Colonic mucosa (tissue), 4 donors: Measurements from ENCODE around the gene ADAP1. TPM values are rescaled to one million over a fixed set of nuclear protein-coding genes. Genes with fewer than 3 reads are reported as not detected.

Experiments used
- DNase-seq: peaks from one replicate; pipeline ENCODE4 v3.0.0-alpha.2; 2020
- H3K27ac ChIP-seq: fragments of 200-600 bp; one replicate; pipeline ENCODE4 v1.8.0; 2021
- H3K27me3 ChIP-seq: fragments of 200-600 bp; one replicate; pipeline ENCODE4 v1.8.0; 2021
- H3K36me3 ChIP-seq: fragments of 200-600 bp; one replicate; pipeline ENCODE4 v1.8.0; 2021
- H3K4me1 ChIP-seq: fragments of 200-600 bp; one replicate; pipeline ENCODE4 v1.8.0; 2021; ENCODE audit warnings: mild to moderate bottlenecking
- H3K4me3 ChIP-seq: fragments of 200-600 bp; one replicate; pipeline ENCODE4 v1.8.0; 2021
- H3K9ac ChIP-seq, 2 donors: one replicate each; pipeline ENCODE4 v1.7.0; 2013; ENCODE audit warnings: control low read depth in 2 of 2, low read depth in 2 of 2, low read length in 2 of 2
- H3K9me3 ChIP-seq: fragments of 200-600 bp; one replicate; pipeline ENCODE4 v1.8.0; 2021
- intact Hi-C: fragments of 100-400 bp; cut with DNase I; formaldehyde crosslinking; loops from one replicate; pipeline ENCODE4 v1.14.1; 2022
- total RNA-seq, 2 donors: library from RNA; stranded (reverse); fragmentation: NEBNext Ultra II Directional in 1 of 2; extraction: Animal tissue kit (Norgen Biotek cat#: 25700) in 1 of 2; gene quantifications; one replicate each; pipeline ENCODE4 v1.2.1, GENCODE V29; 2021
- TF ChIP-seq, protein P1 (sequence below): fragments of 200-600 bp; IDR thresholded peaks from one replicate; pipeline ENCODE4 v1.8.0; 2022; ENCODE audit warnings: antibody characterized with exemption, mild to moderate bottlenecking
- donor health status: healthy.
- donor health status: DM: no; HTN: no; CAD: no.
- donor health status: DM: no; HTN: no; CAD: no.

Gene ADAP1
- total RNA-seq, 2 donors from 2014 or later, result 107 to 201 TPM

DNA sequence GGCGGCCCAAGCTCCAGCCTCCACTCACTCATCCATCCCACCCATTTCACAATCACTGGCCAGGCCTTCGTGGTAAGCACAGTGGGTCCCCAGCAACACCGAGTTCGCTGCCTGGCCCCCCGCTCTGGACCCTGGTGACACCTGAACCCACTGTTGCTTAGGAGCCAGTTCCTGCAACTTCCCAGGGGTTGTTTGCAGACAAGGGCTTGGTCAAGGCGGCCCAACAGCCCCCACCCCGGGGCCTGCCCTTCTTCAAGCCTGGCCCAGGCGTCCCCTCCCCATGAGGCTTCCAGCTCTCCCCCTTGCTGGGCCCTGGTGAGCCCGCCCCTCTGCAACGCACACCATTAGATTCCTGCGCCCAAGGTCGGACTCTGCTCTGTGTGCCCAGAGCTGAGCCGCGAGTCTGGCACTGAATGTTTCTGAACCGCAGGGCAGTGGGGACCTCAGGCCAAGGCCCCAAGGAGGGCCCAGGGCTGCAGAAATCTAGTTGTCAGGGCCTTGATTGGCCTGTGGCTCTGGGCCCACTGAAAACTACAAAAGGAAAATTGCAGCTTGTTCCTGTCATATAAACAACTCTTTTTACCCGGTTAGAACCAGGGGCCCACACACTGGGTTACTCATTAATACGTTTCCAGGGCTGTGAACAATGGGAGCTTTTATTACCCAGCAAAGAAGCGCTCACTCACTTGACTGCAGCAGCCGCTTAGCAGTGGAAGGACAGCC lies 23.0 kb upstream of the ADAP1 start:
- TF ChIP-seq, protein P1, sequence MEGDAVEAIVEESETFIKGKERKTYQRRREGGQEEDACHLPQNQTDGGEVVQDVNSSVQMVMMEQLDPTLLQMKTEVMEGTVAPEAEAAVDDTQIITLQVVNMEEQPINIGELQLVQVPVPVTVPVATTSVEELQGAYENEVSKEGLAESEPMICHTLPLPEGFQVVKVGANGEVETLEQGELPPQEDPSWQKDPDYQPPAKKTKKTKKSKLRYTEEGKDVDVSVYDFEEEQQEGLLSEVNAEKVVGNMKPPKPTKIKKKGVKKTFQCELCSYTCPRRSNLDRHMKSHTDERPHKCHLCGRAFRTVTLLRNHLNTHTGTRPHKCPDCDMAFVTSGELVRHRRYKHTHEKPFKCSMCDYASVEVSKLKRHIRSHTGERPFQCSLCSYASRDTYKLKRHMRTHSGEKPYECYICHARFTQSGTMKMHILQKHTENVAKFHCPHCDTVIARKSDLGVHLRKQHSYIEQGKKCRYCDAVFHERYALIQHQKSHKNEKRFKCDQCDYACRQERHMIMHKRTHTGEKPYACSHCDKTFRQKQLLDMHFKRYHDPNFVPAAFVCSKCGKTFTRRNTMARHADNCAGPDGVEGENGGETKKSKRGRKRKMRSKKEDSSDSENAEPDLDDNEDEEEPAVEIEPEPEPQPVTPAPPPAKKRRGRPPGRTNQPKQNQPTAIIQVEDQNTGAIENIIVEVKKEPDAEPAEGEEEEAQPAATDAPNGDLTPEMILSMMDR, result no peak
- peak; percentile 81 for DNase-seq
- Histone ChIP-seq H3K9ac (peak overlapping the region; percentile 44 to 82), H3K4me1 (peaks cover 20% of the 10 kb centered on the region), H3K27ac (peak overlapping the region; percentile 96), H3K27me3 (no peaks in the 10 kb centered on the region), H3K4me3 (no peak overlapping the region), H3K9me3 (no peaks in the 10 kb centered on the region), H3K36me3 (no peaks in the 10 kb centered on the region)
- intact Hi-C loops, result no loop called here

DNA sequence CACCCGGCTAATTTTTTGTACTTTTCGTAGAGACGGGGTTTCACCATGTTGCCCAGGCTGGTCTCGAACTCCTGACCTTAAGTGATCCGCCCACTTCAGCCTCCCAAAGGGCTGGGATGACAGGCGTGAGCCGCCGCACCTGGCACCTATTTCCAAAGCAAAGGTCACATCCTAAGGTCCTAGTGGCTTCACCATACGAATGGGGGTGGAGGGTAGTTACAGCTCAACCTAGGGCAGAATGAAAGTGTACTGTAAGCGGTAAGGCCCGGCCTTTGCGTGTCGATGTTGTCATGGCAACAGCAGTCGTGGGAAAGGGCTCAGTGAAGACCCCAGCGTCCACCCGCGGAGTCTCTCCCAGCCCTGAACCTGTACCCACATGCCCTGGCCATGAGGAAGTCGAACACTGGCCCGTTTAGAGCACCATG lies 22.4 kb upstream of the ADAP1 start:
- intact Hi-C loops, result no loop called here
- H3K4me1 ChIP-seq, result peaks cover 20% of the 10 kb centered on the region
- H3K27me3 ChIP-seq, result no peaks in the 10 kb centered on the region
- peak overlapping the region; percentile 96 for H3K27ac ChIP-seq
- H3K36me3 ChIP-seq, result no peaks in the 10 kb centered on the region
- DNase-seq, result peak; percentile 52
- no peak overlapping the region for H3K4me3 ChIP-seq
- no peaks in the 10 kb centered on the region for H3K9me3 ChIP-seq
- TF ChIP-seq, protein P1, result no peak
- peak overlapping the region; percentile 44 to 82 for H3K9ac ChIP-seq

- TF ChIP-seq, protein P1, result no peak
- intact Hi-C loops, result no loop called here
- no peaks in the 10 kb centered on the region for H3K27me3 ChIP-seq
- H3K4me3 ChIP-seq, result peak overlapping the region; percentile 100
- H3K27ac ChIP-seq, result peak overlapping the region; percentile 96
- H3K4me1 ChIP-seq, result peaks cover 20% of the 10 kb centered on the region
- H3K36me3 ChIP-seq, result no peaks in the 10 kb centered on the region
- H3K9me3 ChIP-seq, result no peaks in the 10 kb centered on the region
- DNase-seq, result no peak
- H3K9ac ChIP-seq, result peak overlapping the region; percentile 28 to 82
These were observed 21.4 kb upstream of the ADAP1 start for GRCh38 chr7:975702-976473.

DNA sequence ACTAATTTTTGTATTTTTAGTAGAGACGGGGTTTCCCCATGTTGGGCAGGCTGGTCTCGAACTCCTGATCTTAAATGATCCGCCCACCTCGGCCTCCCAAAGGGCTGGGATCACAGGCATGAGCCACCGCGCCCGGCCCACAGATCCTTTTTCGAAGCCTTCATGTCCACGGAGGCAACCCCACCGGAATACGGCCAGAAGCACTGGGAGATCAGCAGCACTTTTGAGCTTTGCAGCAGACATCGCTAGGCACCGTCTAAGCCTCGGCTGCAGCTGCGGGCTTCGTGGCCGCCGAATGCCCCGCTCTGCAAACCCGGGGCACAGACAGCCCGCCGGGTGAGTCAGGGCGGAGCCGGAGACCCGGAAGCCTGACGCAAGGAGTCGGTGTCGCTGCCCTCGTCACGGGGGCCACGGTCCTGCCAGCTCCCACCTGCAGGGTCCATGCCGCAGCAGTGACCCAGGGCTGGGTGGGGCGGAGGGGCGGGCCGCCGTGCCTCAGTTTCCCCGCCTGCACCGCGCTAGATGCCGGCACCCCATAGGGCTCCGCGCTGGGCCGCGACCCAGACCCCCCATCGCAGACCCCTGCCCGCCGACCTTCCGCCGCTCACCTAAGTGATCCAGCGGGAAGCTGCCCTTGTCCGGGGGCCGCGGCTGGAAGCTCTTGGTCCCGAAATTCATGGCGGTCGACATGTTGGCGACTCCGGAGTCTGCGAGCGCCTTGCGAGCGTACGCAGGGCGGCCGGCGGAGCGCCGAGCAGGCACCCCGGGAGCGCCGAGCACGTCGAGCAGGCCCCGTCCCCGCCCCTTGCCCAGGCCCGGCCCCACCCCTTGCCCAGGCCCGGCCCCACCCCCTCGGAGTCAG lies 20.6 kb upstream of the ADAP1 start, which contains the start of gene COX19:
TSS of gene COX19 (minus strand) at position 730 of the 862 bp plus-strand sequence. CDS start at position 690, 40 bp downstream.
- TF ChIP-seq, protein P1, result no peak
- Histone ChIP-seq H3K4me3 (peak within 1 kb of the TSS; percentile 100), H3K9me3 (no peaks in the 10 kb centered on the region), H3K27ac (peak within 1 kb of the TSS; percentile 96), H3K9ac (peak within 1 kb of the TSS; percentile 91 to 98), H3K4me1 (peaks cover 20% of the 10 kb centered on the region), H3K36me3 (no peaks in the 10 kb centered on the region), H3K27me3 (no peaks in the 10 kb centered on the region)
- peak; percentile 92 for DNase-seq
- intact Hi-C loops, result loop anchor here (5.0 kb wide), 1 partner anchor 68 kb away; no protein-coding TSS in a partner anchor

- TF ChIP-seq, protein P1, result no peak
- H3K4me1 ChIP-seq, result peaks cover 20% of the 10 kb centered on the region
- peak; percentile 51 for DNase-seq
- peak overlapping the region; percentile 96 for H3K27ac ChIP-seq
- intact Hi-C loops, result loop anchor here (5.0 kb wide), 1 partner anchor 67 kb away; no protein-coding TSS in a partner anchor
- peak overlapping the region; percentile 100 for H3K4me3 ChIP-seq
- no peaks in the 10 kb centered on the region for H3K36me3 ChIP-seq
- H3K9ac ChIP-seq, result peak overlapping the region; percentile 91 to 98
- H3K27me3 ChIP-seq, result no peaks in the 10 kb centered on the region
- no peaks in the 10 kb centered on the region for H3K9me3 ChIP-seq
These were observed 19.7 kb upstream of the ADAP1 start for GRCh38 chr7:974172-974571.
